Ovary (tissue), 9 donors: Measurements from ENCODE around the gene SEMA4C. TPM values are rescaled to one million over a fixed set of nuclear protein-coding genes. Genes with fewer than 3 reads are reported as not detected.
A peak's percentile ranks its signal among the peaks of the same experiment; 100 is the strongest.
"Not testable (repeated sequence)": the region's sequence is repeated elsewhere in the genome, so short reads cannot be mapped to it uniquely, and the experiment has no call there.

Source experiments
- DNase-seq, 5 donors: peaks; one replicate each; pipeline ENCODE4 v3.0.0-alpha.2; 2019 to 2020
- H3K27ac ChIP-seq, 2 donors: fragments of 200-600 bp; one replicate each; pipeline versions ENCODE4 v1.5.1 to v1.8.0; 2019 to 2022
- H3K27me3 ChIP-seq: fragments of 200-600 bp; one replicate; pipeline ENCODE4 v1.8.0; 2022
- H3K36me3 ChIP-seq: fragments of 200-600 bp; sonication (generic); one replicate; pipeline ENCODE4 v1.5.1; 2019
- H3K4me1 ChIP-seq: one replicate; pipeline ENCODE4 v1.8.1; 2013; ENCODE audit warnings: mild to moderate bottlenecking, moderate library complexity; ENCODE audit not compliant: insufficient read depth
- H3K4me3 ChIP-seq: fragments of 200-600 bp; sonication (generic); one replicate; pipeline ENCODE4 v1.5.1; 2017
- H3K9me3 ChIP-seq, 2 donors: fragments of 200-600 bp in 1 of 2; sonication (generic) in 1 of 2; one replicate each; pipeline versions ENCODE4 v1.5.1 to v1.8.1; 2013 to 2019; ENCODE audit warnings: mild to moderate bottlenecking in 1 of 2, moderate library complexity in 1 of 2
- EP300 ChIP-seq: sonication (generic); formaldehyde crosslinking; IDR thresholded peaks from one replicate; pipeline ENCODE4 v1.6.1; 2017; ENCODE audit warnings: antibody characterized with exemption
- POLR2A ChIP-seq: fragments of 450-650 bp; IDR thresholded peaks from one replicate; pipeline ENCODE4 v1.6.1; 2017; ENCODE audit warnings: antibody characterized with exemption, mild to moderate bottlenecking, moderate library complexity
- WGBS, 3 donors: extraction: QIAGEN DNeasy Blood & Tissue Kit in 1 of 3; methylation state at CpG; one replicate each; pipeline versions ENCODE4 v1.1.5 to v1.1.7; 2013 to 2017; 5-methylcytosine and 5-hydroxymethylcytosine counted together
- intact Hi-C, 4 donors: fragments of 100-400 bp; cut with DNase I; formaldehyde crosslinking; loops; one replicate each; pipeline versions ENCODE4 v1.11.0 to v1.15.1; 2022 to 2023
- polyA plus RNA-seq, 2 donors: library from polyadenylated mRNA; stranded (reverse); fragments of 200-250 nt in 1 of 2; fragments of 350-450 nt in 1 of 2; fragmentation: Illumina TruSeq in 1 of 2; extraction: RNeasy Lipid Tissue Mini Kit (QIAGEN cat#74804) in 1 of 2; gene quantifications; one replicate each; pipeline ENCODE4 v1.2.3, GENCODE V29; 2013 to 2014
- total RNA-seq, 7 donors: library from RNA; depleted of rRNA in 2 of 7; stranded (reverse); fragments of >200 nt in 2 of 7; fragmentation: NEBNext Ultra II Directional in 3 of 7; extraction: Animal tissue kit (Norgen Biotek cat#: 25700) in 3 of 7; gene quantifications; one replicate each; pipeline versions ENCODE4 v1.1.0 to v1.2.4, GENCODE V29; 2016 to 2023
- TF ChIP-seq, protein P1 (sequence below), 3 donors: fragments of 450-650 bp in 2 of 3; fragments of 200-600 bp in 1 of 3; IDR thresholded peaks; one replicate each; pipeline versions ENCODE4 v1.5.1 to v1.8.0; 2016 to 2022; ENCODE audit warnings: antibody characterized with exemption in 3 of 3, mild to moderate bottlenecking in 1 of 3
- donor health status: DM: no; HTN: no; CAD: no; lungs with moderate emphysema.
- donor health status: DM: no; HTN: no; CAD: no.
- donor health status: Bipolar disorder and iron deficiency.
- donor health status: DM: yes; HTN: yes; CAD: no.
- donor health status: DM: no; HTN: no; CAD: no.
- donor health status: DM: yes; HTN: yes; CAD: no.

SEMA4C gene
- total and polyA plus RNA-seq, 9 donors = 17.3 to 59.2 (median 46.9) TPM

- no peak overlapping the region for H3K4me3 ChIP-seq
- intact Hi-C loops = loop anchor here in 1 of 4 donors (5.0 kb wide), 1 partner anchor 88 kb away; no protein-coding TSS in a partner anchor
- H3K4me1 ChIP-seq = peaks cover 8% of the 10 kb centered on the region
- WGBS, 3 donors = 79 to 81% (median 81%) methylated on average over 24 to 25 of the region's 25 CpGs
- no peaks in the 10 kb centered on the region for H3K36me3 ChIP-seq
- no peaks in the 10 kb centered on the region for H3K27me3 ChIP-seq
- no peak for DNase-seq
- no peak overlapping the region for H3K27ac ChIP-seq
- no peaks in the 10 kb centered on the region for H3K9me3 ChIP-seq
- TF ChIP-seq, protein P1, sequence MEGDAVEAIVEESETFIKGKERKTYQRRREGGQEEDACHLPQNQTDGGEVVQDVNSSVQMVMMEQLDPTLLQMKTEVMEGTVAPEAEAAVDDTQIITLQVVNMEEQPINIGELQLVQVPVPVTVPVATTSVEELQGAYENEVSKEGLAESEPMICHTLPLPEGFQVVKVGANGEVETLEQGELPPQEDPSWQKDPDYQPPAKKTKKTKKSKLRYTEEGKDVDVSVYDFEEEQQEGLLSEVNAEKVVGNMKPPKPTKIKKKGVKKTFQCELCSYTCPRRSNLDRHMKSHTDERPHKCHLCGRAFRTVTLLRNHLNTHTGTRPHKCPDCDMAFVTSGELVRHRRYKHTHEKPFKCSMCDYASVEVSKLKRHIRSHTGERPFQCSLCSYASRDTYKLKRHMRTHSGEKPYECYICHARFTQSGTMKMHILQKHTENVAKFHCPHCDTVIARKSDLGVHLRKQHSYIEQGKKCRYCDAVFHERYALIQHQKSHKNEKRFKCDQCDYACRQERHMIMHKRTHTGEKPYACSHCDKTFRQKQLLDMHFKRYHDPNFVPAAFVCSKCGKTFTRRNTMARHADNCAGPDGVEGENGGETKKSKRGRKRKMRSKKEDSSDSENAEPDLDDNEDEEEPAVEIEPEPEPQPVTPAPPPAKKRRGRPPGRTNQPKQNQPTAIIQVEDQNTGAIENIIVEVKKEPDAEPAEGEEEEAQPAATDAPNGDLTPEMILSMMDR (IDR thresholded peaks at IDR 0.05) = no peak
- no peak for TF ChIP-seq EP300
Measured at GRCh38 chr2:96864343-96865091, 5.4 kb downstream of the SEMA4C start.

GRCh38 chr2:96863575-96864342, 6.1 kb downstream of the SEMA4C start:
- Histone ChIP-seq H3K27me3 (no peaks in the 10 kb centered on the region), H3K4me3 (no peak overlapping the region), H3K27ac (no peak overlapping the region), H3K4me1 (peaks cover 9% of the 10 kb centered on the region), H3K36me3 (no peaks in the 10 kb centered on the region), H3K9me3 (no peaks in the 10 kb centered on the region)
- peak in 1 of 5 donors; percentile 23 for DNase-seq
- no peak for TF ChIP-seq POLR2A
- TF ChIP-seq, protein P1 (IDR thresholded peaks at IDR 0.05) = no peak
- no peak for TF ChIP-seq EP300
- intact Hi-C loops = no loop called here
- WGBS, 3 donors = 80 to 83% (median 83%) methylated on average over 19 of the region's 19 CpGs

DNA sequence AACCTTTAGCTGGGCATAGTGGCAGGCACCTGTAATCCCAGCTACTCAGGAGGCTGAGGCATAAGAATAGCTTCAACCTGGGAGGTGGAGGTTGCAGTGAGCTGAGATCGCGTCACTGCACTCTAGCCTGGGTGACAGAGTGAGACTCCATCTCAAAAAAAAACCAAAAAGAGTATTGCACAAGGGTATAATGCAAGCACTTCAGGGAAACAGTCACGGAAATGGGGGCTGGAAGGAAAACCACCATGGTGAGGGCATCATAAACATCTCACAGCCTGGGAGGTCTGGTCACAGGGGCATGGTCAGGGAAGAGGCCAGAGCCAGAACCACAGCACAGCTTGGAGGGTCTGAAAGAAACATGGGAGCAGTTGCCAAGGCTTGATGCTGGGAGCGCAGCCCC, 6.8 kb downstream of the SEMA4C start:
- H3K4me3 ChIP-seq, H3K27me3 ChIP-seq, H3K36me3 ChIP-seq, DNase-seq, H3K9me3 ChIP-seq, intact Hi-C loops, H3K27ac ChIP-seq: not testable (repeated sequence)
- 81 to 88% (median 84%) methylated on average over 4 of the region's 4 CpGs for WGBS, 3 donors
- peaks cover 12% of the 10 kb centered on the region for H3K4me1 ChIP-seq

DNA sequence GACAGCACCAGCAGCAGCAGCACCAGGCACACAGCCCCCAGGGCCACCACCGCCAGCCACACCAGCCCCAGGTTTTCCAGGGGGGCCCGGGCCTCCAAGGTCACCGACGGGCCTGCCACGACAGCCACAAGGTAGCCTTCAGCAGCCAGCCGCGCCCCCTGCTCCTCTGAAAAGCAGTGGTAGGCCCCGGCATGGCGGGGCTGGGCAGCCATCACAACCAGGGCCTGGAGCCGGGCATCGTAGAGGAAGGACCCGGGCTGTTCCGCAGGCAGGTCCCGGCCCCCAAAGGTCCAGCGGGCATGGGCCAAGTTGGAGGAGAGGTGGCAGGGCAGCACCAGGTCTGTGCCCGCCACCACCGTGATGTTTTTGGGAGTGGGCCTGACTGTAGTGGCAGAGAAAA, 8.8 kb downstream of the SEMA4C start:
- no peaks in the 10 kb centered on the region for H3K27me3 ChIP-seq
- intact Hi-C loops = loop anchor here in 1 of 4 donors (2.0 kb wide), 1 partner anchor 96 kb away; no protein-coding TSS in a partner anchor
- WGBS, 3 donors = 83 to 92% (median 84%) methylated on average over 16 to 17 of the region's 17 CpGs
- no peak overlapping the region for H3K4me3 ChIP-seq
- TF ChIP-seq, protein P1 (IDR thresholded peaks at IDR 0.05) = no peak
- TF ChIP-seq EP300 = no peak
- no peak for TF ChIP-seq POLR2A
- no peaks in the 10 kb centered on the region for H3K36me3 ChIP-seq
- no peaks in the 10 kb centered on the region for H3K9me3 ChIP-seq
- DNase-seq = peak in 1 of 5 donors; percentile 25
- H3K27ac ChIP-seq = no peak overlapping the region
- H3K4me1 ChIP-seq = peaks cover 14% of the 10 kb centered on the region
